Measurements from ENCODE around the gene KCNG1.

Gene KCNG1

DNA sequence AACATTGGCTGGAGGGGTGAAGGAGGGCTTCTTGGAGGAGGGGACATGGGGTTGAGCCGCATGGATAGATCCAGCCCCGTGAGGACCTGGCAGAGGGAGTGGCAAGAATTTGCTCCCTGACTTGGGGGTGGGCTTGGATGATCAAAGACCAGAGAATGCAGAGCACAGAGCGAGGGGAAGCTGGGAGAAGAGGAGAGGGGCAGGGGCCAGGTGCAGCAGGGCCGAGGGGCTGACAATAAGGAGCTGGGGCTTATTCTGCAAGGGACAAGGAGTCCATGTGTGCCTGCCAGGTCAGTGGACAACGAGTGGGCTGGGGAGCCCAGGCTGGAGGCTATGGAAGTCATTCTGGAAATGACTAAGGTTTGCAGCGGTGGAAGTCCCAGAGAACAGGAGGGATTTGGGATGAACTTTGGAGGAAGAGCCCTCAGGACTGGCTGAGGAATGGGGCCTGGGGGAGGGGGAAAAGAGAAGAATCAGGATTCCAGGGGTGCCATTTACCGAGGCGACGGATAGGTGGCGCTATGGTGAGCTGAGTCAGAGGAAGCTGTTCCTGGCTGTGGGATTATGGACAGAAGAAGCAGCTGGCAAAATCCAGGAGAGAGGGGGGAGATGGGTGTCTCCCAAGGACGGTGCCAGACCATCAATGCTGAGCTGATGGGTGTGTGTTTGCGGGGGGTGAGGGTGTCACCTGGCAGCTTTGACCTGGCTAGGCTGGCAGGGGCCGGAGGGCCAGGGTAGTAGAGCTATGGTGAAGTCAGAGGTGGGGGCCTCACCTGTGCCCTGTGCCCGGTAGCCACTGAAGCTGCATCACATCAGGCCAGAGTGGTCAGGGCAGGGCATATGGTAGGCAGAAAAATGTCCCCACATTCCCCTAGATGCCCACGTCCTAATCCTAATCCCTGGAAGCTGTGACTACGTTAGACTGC is 7.8 kb downstream of the KCNG1 start:
- no peaks in the 10 kb centered on the region for H3K4me1 ChIP-seq (ENCODE audit: control insufficient read depth in 1 of 2, insufficient read depth in 1 of 2, low read depth in 1 of 2, low read length in 1 of 2)
- H3K27ac ChIP-seq: no peak overlapping the region
- no peaks in the 10 kb centered on the region for H3K9me3 ChIP-seq
- peaks cover 70% of the 10 kb centered on the region for H3K27me3 ChIP-seq
- no peaks in the 10 kb centered on the region for H3K36me3 ChIP-seq
- no peak overlapping the region for H3K4me3 ChIP-seq (ENCODE audit: low read depth in 1 of 2, low read length in 1 of 2)
- TF ChIP-seq, protein P1, sequence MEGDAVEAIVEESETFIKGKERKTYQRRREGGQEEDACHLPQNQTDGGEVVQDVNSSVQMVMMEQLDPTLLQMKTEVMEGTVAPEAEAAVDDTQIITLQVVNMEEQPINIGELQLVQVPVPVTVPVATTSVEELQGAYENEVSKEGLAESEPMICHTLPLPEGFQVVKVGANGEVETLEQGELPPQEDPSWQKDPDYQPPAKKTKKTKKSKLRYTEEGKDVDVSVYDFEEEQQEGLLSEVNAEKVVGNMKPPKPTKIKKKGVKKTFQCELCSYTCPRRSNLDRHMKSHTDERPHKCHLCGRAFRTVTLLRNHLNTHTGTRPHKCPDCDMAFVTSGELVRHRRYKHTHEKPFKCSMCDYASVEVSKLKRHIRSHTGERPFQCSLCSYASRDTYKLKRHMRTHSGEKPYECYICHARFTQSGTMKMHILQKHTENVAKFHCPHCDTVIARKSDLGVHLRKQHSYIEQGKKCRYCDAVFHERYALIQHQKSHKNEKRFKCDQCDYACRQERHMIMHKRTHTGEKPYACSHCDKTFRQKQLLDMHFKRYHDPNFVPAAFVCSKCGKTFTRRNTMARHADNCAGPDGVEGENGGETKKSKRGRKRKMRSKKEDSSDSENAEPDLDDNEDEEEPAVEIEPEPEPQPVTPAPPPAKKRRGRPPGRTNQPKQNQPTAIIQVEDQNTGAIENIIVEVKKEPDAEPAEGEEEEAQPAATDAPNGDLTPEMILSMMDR (IDR thresholded peaks at IDR 0.05): no peak

- TF ChIP-seq, protein P1 (IDR thresholded peaks at IDR 0.05): no peak
- Histone ChIP-seq H3K4me1 (ENCODE audit: control insufficient read depth in 1 of 2, insufficient read depth in 1 of 2, low read depth in 1 of 2, low read length in 1 of 2) (no peaks in the 10 kb centered on the region), H3K4me3 (ENCODE audit: low read depth in 1 of 2, low read length in 1 of 2) (no peak overlapping the region), H3K27ac (no peak overlapping the region), H3K27me3 (peaks cover 67% of the 10 kb centered on the region), H3K9me3 (no peaks in the 10 kb centered on the region), H3K36me3 (no peaks in the 10 kb centered on the region)
These were observed 9.2 kb downstream of the KCNG1 start for GRCh38 chr20:51013577-51014330.

- Histone ChIP-seq H3K4me1 (ENCODE audit: control insufficient read depth in 1 of 2, insufficient read depth in 1 of 2, low read depth in 1 of 2, low read length in 1 of 2) (no peaks in the 10 kb centered on the region), H3K27ac (no peak overlapping the region), H3K9me3 (no peaks in the 10 kb centered on the region), H3K27me3 (peaks cover 62% of the 10 kb centered on the region), H3K4me3 (ENCODE audit: low read depth in 1 of 2, low read length in 1 of 2) (no peak overlapping the region), H3K36me3 (no peaks in the 10 kb centered on the region)
- TF ChIP-seq, protein P1 (IDR thresholded peaks at IDR 0.05): no peak
These were observed 10.6 kb downstream of the KCNG1 start for GRCh38 chr20:51012357-51012756.

DNA sequence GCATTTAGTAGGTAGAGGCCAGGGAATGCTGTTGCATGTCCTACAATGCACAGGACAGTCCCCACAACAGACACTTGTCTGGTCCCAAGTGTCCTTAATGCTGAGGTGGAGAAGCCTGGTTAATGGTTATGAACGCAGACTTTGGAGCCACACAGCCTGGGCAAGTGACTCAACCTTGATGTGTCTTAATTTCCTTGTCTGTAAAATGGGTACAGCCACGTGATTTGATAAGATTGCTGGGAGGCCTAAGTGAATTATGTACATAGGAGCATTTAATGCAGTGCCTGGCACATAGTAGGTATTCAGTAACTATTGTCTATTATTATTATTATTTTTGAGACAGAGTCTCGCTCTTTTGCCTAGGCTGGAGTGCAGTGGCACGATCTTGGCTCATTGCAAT is 11.4 kb downstream of the KCNG1 start:
- no peak overlapping the region for H3K27ac ChIP-seq
- H3K4me3 ChIP-seq (ENCODE audit: low read depth in 1 of 2, low read length in 1 of 2): no peak overlapping the region
- peaks cover 62% of the 10 kb centered on the region for H3K27me3 ChIP-seq
- H3K9me3 ChIP-seq: no peaks in the 10 kb centered on the region
- no peaks in the 10 kb centered on the region for H3K36me3 ChIP-seq
- TF ChIP-seq, protein P1 (IDR thresholded peaks at IDR 0.05): no peak
- H3K4me1 ChIP-seq (ENCODE audit: control insufficient read depth in 1 of 2, insufficient read depth in 1 of 2, low read depth in 1 of 2, low read length in 1 of 2): no peaks in the 10 kb centered on the region

GRCh38 chr20:51010932-51011331 is 12.0 kb downstream of the KCNG1 start:
- Histone ChIP-seq H3K27me3 (peaks cover 59% of the 10 kb centered on the region), H3K36me3 (no peaks in the 10 kb centered on the region), H3K4me1 (ENCODE audit: control insufficient read depth in 1 of 2, insufficient read depth in 1 of 2, low read depth in 1 of 2, low read length in 1 of 2) (no peaks in the 10 kb centered on the region), H3K27ac (no peak overlapping the region), H3K4me3 (ENCODE audit: low read depth in 1 of 2, low read length in 1 of 2) (no peak overlapping the region), H3K9me3 (no peaks in the 10 kb centered on the region)
- TF ChIP-seq, protein P1 (IDR thresholded peaks at IDR 0.05): no peak

Measured in neutrophil (primary cell).